Measurements from ENCODE around the gene RER1.
A peak's percentile ranks its signal among the peaks of the same experiment; 100 is the strongest.

The RER1 gene

DNA sequence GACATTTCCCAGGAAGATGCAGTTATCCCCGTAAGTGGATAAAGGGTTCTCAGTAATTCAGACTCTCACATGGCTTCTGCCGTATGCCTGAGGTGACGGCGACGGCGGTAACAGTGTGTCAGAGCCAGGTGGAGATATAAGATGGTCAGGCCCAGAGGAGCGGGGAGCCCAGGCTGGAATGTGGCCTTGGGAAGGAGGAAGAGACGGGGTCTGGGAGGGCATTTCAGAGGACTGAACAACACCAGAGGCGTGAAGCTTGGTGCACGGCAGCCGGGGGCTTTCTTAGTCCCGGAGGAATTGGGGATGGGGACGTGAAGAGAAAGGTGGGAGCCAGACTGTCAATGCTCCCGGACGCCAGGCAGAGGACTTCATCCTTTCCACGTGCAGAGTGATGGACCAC, 1.0 kb downstream of the RER1 start:
- Mint-ChIP-seq H3K4me1 (peaks cover 54% of the 10 kb centered on the region), H3K9me3 (no peaks in the 10 kb centered on the region), H3K27ac (peak overlapping the region; percentile 93 to 96), H3K27me3 (no peaks in the 10 kb centered on the region), H3K4me3 (peak overlapping the region; percentile 83 to 86)
- DNase-seq = no peak
- no peak for ATAC-seq

DNA sequence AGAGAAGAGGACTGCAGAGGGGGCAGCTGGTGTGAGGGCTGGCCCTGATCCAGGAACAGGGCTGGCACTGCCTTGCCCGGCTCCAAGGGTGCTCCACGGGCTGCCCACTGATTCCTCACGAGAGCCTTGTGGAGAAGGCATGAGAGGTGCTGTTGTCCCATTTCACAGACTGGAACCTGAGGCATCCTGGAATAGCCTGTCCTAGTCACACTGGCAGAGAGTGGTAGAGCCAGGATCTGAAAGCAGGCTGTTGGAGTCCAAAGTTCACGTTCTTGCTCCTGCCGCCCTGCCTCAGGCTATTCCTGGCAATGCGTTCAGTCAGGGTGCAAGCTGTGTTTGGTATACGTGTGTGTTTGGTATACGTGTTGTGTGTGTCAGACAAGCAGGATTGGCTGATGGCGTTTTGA, 1.8 kb downstream of the RER1 start:
- Mint-ChIP-seq H3K27me3 (no peaks in the 10 kb centered on the region), H3K9me3 (no peaks in the 10 kb centered on the region), H3K4me3 (peak overlapping the region; percentile 83 to 86), H3K4me1 (peaks cover 54% of the 10 kb centered on the region), H3K27ac (peak overlapping the region; percentile 14 to 93)
- DNase-seq (no peak), ATAC-seq (no peak)

DNA sequence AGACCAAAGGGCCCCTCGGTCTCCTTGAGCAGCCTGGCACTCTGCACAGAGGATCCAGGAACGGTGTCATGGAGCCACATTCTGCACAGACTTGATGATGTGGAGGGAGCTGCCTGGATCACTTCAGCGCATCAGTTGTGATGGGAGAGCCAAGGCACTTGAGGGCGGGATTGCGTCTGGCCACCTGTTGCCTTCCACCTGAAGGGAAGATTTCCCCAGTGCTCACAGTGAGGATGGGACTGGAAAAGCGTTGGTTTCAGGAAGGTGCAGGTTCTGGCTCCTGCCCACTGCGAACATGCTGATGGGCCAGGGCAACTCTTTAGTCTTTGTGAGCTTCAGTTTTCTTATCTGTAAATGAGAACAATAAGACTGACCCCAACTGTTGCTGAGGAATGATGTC, 2.6 kb downstream of the RER1 start:
- Mint-ChIP-seq H3K27me3 (no peaks in the 10 kb centered on the region), H3K4me1 (peaks cover 54% of the 10 kb centered on the region), H3K9me3 (no peaks in the 10 kb centered on the region), H3K27ac (peak overlapping the region in 1 of 2 donors; percentile 85), H3K4me3 (peak overlapping the region in 1 of 2 donors; percentile 29)
- ATAC-seq (no peak), DNase-seq (no peak)

DNA sequence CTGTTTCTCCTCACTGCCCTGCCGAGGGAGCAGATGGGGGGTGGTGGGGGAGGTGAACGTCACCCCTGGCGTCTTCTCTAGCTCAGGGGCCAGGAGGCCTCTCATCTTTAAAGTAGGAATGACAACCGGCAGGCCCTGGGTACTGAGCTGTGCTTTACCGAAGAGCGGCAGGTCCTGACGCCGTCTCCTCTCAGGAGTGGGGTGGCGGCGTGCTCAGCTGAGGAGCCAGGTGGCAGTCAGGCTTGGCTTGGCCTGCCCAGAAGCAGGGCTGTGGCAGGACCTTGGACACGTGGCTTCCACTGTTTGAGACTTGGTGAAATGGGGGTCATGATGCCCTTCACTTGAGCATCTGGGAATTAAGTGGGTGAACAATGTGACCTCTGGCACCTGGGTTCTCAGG, 3.1 kb downstream of the RER1 start:
- peaks cover 52% of the 10 kb centered on the region for H3K4me1 Mint-ChIP-seq
- H3K4me3 Mint-ChIP-seq = no peak overlapping the region
- no peak for DNase-seq
- no peaks in the 10 kb centered on the region for H3K27me3 Mint-ChIP-seq
- H3K9me3 Mint-ChIP-seq = no peaks in the 10 kb centered on the region
- ATAC-seq = no peak
- peak overlapping the region in 1 of 2 donors; percentile 76 for H3K27ac Mint-ChIP-seq

DNA sequence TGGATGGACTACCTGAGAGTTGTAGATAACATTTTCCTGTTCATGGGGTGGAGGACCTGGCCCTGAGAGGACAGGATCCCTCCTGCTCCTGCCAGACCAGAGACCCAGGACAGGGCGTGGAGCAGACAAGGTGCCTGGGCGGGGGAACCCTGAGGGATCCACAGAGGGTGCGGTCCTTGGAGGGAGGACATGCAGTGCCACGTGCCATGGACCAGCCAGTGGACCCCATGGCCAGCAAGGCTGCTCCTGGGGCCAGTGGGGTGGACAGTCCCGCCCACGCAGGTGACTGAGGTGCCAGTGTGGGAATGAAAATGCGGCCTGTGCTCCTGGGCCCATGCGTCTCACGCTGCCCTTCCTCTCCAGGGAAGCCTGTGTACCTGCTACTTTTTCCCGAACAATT, 3.6 kb downstream of the RER1 start:
- Mint-ChIP-seq H3K27me3 (no peaks in the 10 kb centered on the region), H3K4me3 (no peak overlapping the region), H3K27ac (peak overlapping the region in 1 of 2 donors; percentile 76), H3K4me1 (peaks cover 48% of the 10 kb centered on the region), H3K9me3 (no peaks in the 10 kb centered on the region)
- ATAC-seq = no peak
- no peak for DNase-seq

DNA sequence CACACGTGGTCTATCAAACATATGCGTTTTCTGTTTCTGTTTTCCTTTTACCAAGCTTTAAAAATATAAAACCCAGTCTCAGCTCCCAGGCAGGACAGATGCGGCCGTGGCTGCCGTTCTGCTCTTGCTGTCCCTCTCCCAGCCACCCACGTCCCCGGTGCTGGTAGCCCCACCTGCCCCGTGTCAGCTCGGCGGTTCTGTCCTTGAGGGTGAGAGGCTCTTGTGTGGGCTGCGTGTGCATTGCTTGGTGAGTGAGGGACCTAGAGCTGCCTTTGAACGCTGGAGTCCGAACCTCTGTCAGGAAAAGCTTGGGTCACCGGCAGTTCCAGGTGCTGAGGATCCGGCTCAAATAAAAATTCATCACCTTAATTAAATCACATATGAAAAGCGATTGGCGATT, 4.4 kb downstream of the RER1 start:
- H3K27ac Mint-ChIP-seq = no peak overlapping the region
- peaks cover 46% of the 10 kb centered on the region for H3K4me1 Mint-ChIP-seq
- no peak overlapping the region for H3K4me3 Mint-ChIP-seq

DNA sequence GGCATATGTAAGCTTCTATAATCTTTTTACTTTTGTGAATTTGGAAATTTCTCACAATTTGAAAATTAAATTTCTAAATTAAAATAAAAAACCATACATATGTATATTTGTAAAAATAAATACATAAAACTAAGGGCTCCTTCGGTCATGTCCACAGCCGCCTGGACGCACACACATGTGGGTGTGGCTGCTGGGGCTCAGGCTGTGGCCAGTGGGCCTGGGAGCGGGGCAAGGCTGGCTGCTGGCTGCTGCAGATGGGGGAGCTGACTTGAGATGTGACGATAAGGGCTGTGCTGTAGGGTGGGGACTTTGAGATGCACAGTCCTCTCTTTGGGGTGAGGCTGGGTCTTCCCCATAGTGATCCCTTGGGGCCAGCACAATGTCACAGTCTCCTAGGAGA, 4.8 kb downstream of the RER1 start:
- ATAC-seq (no peak), DNase-seq (no peak)
- no peak overlapping the region for H3K4me3 Mint-ChIP-seq
- peak overlapping the region in 1 of 2 donors; percentile 48 for H3K27ac Mint-ChIP-seq
- H3K9me3 Mint-ChIP-seq = no peaks in the 10 kb centered on the region
- H3K4me1 Mint-ChIP-seq = peaks cover 48% of the 10 kb centered on the region
- no peaks in the 10 kb centered on the region for H3K27me3 Mint-ChIP-seq

More for the DNA sequence above, 4.4 kb downstream of the RER1 start:
- Mint-ChIP-seq H3K9me3 (no peaks in the 10 kb centered on the region), H3K27me3 (no peaks in the 10 kb centered on the region)
- DNase-seq (no peak), ATAC-seq (no peak)

DNA sequence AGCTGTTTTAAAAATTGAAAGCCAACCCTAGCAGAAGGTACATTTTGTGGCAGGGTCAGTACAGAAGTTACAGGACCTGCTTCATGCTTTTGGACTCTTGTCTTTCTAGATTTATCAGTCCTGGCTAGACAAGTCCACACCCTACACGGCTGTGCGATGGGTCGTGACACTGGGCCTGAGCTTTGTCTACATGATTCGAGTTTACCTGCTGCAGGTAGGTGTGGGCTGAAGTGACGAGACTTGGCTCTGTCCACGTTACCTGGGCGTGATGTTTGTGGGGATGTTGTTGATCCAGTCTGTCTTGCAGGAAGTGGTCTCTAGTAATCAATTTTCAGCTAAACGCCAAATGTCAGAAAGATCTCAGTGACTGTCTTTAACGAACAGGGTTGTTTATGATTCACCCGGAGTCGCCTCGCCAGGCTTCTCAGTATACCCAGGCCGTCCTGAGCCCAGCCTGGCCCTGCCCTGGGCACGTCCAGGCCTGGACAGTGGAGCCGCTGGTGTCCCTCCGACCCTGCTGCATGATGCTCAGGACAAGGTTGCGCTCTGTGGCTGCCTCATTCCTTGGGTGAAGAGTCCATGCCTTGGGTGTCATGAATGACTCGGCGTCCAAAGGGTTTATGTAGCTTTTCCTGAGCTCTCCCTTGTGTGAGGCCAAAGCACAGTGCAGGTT, 5.5 kb downstream of the RER1 start:
- Mint-ChIP-seq H3K4me1 (peaks cover 53% of the 10 kb centered on the region), H3K4me3 (no peak overlapping the region), H3K9me3 (no peaks in the 10 kb centered on the region), H3K27me3 (no peaks in the 10 kb centered on the region), H3K27ac (peak overlapping the region in 1 of 2 donors; percentile 48)
- ATAC-seq (no peak), DNase-seq (no peak)

DNA sequence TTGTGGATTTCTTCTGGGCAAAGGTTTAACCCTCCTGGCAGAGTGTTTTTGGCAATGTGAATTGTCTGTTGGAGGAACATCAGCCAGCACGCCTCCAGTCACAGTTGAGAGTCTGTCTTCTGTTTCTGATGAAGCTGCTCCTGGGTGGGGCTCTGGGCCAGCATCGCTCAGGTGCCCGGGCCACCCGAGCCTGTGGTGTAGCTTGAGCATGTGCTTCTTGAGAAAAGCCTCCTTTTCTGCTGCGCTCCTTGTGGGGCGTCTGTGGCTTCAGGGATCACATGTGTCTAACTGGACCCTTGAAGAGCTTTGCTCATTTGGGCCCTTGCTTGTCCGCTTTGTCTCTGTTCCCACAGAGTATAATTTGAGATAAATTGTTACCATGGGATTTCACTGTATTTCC, 7.2 kb downstream of the RER1 start:
- DNase-seq (no peak), ATAC-seq (no peak)
- peaks cover 37% of the 10 kb centered on the region for H3K4me1 Mint-ChIP-seq
- no peaks in the 10 kb centered on the region for H3K9me3 Mint-ChIP-seq
- H3K27me3 Mint-ChIP-seq = no peaks in the 10 kb centered on the region
- no peak overlapping the region for H3K27ac Mint-ChIP-seq
- no peak overlapping the region for H3K4me3 Mint-ChIP-seq

DNA sequence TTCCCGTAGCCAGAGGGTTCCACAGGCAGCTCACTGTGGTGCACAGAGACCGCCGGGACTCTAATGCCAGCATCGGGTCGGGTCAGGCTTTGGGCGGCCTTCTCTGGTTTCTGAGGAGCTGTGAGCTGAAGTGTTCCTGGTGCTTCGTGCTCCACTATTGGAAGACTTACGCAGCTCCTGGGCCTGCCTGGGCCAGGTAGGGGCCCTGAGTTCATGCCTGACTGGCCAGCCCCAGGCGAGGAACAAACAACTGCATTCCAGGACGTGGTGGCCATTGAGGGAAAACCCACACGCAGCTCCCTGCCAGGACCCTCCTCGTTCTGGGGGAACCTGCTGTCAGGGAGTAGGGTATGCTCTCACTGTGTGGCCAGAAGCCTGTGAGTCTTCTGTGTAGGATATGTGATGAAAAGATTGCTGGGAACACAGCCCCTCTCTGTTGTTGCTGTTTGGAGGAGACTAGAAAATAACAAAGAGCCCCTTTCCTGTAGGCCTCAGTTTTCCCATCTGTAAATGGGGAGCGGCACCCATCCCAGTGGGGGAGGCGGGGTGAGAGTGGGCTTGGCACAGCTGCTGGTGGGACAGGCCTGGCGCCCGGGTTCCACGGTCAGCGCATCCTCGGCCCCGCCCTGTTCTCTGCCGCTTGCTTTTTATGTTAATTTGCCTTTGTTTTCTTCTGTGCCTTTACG, 8.4 kb downstream of the RER1 start:
- Mint-ChIP-seq H3K4me3 (no peak overlapping the region), H3K27ac (no peak overlapping the region), H3K9me3 (no peaks in the 10 kb centered on the region), H3K27me3 (no peaks in the 10 kb centered on the region), H3K4me1 (peaks cover 26% of the 10 kb centered on the region)
- no peak for DNase-seq
- ATAC-seq = no peak

DNA sequence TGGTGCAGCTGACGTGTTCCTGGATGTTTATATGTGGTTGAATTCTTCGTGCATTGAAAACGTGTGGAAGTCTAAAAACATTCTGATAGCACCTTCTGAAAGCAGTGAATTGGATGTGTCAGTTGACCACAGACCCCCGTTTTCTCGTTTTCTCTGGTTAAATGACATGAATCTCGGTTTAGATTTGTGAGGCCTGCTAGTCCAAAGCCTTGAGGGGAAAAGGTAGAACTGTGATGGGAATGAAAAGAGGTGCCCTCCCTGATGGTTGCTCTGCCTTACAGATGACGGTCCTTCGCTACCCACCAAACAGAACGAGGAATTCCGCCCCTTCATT, 8.9 kb downstream of the RER1 start:
- no peak for ATAC-seq
- Mint-ChIP-seq H3K27ac (no peak overlapping the region), H3K4me1 (peaks cover 23% of the 10 kb centered on the region)

DNA sequence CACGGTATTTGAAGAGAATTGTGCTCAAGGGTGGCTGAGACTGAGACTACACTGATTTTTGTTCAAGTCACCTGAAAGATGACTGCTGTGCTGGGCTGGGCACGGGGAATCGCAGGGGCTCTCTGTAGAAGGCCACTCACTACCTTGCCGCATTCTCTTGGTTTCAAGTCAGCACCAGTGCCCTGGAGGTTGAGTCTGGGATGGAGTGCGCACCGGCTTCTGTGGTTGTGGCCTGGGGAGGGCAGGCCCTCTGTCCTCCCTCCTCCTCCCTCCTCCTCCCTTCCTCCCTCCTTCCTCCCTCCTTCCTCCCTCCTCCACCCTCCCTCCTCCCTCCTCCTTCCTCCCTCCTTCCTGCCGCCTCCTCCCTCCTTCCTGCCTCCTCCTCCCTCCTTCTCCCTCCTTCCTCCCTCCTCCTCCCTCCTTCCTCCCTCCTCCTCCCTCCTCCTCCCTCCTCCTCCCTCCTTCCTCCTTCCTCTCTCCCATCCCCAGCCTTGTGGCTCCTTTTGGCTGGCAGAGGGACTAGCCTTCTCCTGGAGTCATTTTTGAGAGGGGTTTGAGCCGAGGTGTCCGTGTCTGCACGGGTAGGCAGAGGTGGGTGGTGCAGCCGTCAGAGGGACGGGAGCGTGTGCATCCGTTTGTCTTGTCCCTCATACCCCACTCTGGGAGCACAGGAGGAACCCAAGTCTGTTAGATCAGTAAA, 9.5 kb downstream of the RER1 start:
- H3K27me3 Mint-ChIP-seq = no peaks in the 10 kb centered on the region
- no peak overlapping the region for H3K27ac Mint-ChIP-seq
- H3K9me3 Mint-ChIP-seq = no peaks in the 10 kb centered on the region
- H3K4me3 Mint-ChIP-seq = no peak overlapping the region
- ATAC-seq (peak; percentile 59), DNase-seq (no peak)
- H3K4me1 Mint-ChIP-seq = peaks cover 23% of the 10 kb centered on the region

More for the DNA sequence above, 8.9 kb downstream of the RER1 start:
- no peak for DNase-seq
- no peaks in the 10 kb centered on the region for H3K9me3 Mint-ChIP-seq
- H3K4me3 Mint-ChIP-seq = no peak overlapping the region
- H3K27me3 Mint-ChIP-seq = no peaks in the 10 kb centered on the region

DNA sequence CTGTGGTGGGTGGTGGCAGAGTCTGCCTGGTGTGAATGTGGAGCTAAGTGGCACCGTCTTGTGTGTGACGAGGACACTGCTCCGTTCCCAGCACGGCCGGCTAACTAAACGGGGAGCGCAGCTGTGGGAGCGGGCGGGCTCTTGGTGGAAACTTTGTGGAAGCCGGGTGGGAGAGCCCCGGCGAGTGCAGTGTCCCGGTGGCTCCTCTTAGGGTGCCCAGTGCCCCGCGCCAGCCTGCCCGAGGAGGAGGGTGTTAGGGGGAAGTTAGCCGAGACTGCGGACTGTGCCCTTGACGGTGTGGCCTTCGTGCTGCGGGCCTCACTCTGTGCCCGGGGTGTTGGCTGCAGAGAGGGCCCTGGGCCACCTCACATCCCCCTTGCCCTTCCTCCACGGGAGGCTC, 10.8 kb downstream of the RER1 start:
- ATAC-seq (peak; percentile 13), DNase-seq (no peak)
- H3K4me3 Mint-ChIP-seq = no peak overlapping the region
- H3K9me3 Mint-ChIP-seq = no peaks in the 10 kb centered on the region
- no peaks in the 10 kb centered on the region for H3K27me3 Mint-ChIP-seq
- H3K27ac Mint-ChIP-seq = peak overlapping the region in 1 of 2 donors; percentile 12
- H3K4me1 Mint-ChIP-seq = peaks cover 14% of the 10 kb centered on the region

DNA sequence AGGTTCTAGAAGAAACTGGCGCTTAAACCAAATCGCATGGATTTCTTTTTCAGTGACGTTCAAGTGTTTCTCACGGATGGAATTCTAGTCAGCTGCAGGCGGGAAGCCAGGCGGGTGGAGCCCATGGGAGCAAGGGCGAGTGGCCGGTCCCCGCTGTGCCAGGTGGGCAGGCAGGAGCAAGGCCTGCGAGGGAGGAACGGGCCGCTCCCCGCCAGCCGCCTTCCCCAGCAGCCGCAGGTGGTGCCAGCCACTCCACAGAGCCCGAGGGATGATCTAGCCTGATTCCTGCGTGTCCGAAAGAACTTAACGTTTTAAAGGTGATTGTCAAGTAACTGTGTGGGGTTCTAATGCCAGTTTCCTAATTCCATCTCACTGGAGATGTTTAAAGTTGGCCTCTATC, 11.6 kb downstream of the RER1 start:
- Mint-ChIP-seq H3K27me3 (no peaks in the 10 kb centered on the region), H3K4me3 (no peak overlapping the region), H3K4me1 (peaks cover 14% of the 10 kb centered on the region), H3K9me3 (no peaks in the 10 kb centered on the region), H3K27ac (no peak overlapping the region)
- ATAC-seq (no peak), DNase-seq (no peak)

DNA sequence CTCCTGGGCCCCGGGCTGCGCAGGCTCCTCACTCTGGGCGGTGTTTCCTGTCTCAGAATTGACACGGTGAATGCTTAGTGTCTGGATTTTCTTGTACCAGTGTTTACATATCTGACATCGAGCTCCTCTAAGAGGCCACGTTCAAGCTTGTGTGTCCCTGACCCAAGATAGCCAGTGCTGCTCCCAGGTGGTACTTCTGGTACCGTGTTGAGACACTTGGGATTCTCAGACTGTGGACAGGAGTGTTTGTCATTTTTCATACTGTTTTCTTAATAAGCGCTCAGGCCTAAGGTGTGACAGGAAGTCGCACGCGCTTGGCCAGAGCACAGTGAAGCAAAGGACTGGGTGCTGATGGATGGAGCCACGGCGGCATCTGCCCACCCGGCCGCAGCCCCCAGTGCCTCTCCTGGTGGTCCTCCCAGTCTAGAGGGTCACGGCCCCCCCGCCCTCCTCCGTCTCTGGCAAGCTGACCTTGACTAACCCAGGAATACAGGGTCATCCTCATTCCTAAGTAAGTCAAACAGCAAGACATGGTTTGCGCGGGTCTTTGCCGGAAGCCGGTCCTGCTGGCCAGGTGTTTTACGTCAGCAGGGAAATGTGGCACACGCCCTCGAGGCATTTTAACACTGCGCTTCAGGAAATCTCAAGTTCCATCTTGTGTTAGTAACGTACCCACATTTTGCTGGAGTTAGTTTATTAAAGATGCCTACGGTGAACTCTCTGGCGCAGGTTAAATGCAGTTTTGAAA, 12.7 kb downstream of the RER1 start:
- Mint-ChIP-seq H3K27ac (peak overlapping the region in 1 of 2 donors; percentile 48), H3K27me3 (no peaks in the 10 kb centered on the region), H3K9me3 (no peaks in the 10 kb centered on the region), H3K4me3 (no peak overlapping the region), H3K4me1 (peaks cover 19% of the 10 kb centered on the region)
- ATAC-seq (no peak), DNase-seq (no peak)

Data from stimulated activated naive CD8-positive, alpha-beta T cell treated with anti-CD3 and anti-CD28 coated beads, Interleukin-15, amount 100 ng/mL, for 72 hours (primary cell).